Osteoblast (primary cell): ENCODE data around the gene DTX2. TPM values are rescaled to one million over a fixed set of nuclear protein-coding genes. Genes with fewer than 3 reads are reported as not detected.
"Not testable (repeated sequence)": the region's sequence is repeated elsewhere in the genome, so short reads cannot be mapped to it uniquely, and the experiment has no call there.

Experiments
- DNase-seq: peaks from one replicate; pipeline ENCODE4 v3.0.0; 2011; ENCODE audit warnings: low spot score, mixed read lengths; ENCODE audit not compliant: insufficient read length; ENCODE audit errors: missing footprints
- H2AFZ ChIP-seq: 2 replicates; pipeline ENCODE4 v1.6.0; 2011; ENCODE audit warnings: mild to moderate bottlenecking, low read length
- H3K27ac ChIP-seq: 2 replicates; pipeline ENCODE4 v1.5.1; 2011; ENCODE audit warnings: mild to moderate bottlenecking, low read depth, low read length, moderate library complexity
- H3K27me3 ChIP-seq: 2 replicates; pipeline ENCODE4 v1.6.0; 2012; ENCODE audit warnings: mild to moderate bottlenecking, control low read depth, inconsistent platforms, low read length, moderate library complexity; ENCODE audit not compliant: insufficient read depth
- H3K36me3 ChIP-seq: 2 replicates; pipeline ENCODE4 v1.5.1; 2011; ENCODE audit warnings: mild to moderate bottlenecking, low read length, control low read depth, moderate library complexity; ENCODE audit not compliant: insufficient read depth
- H3K4me1 ChIP-seq: 2 replicates; pipeline ENCODE4 v1.5.1; 2011; ENCODE audit warnings: mild to moderate bottlenecking, low read length, control low read depth, moderate library complexity; ENCODE audit not compliant: insufficient read depth
- H3K4me2 ChIP-seq: 2 replicates; pipeline ENCODE4 v1.6.0; 2011; ENCODE audit warnings: mild to moderate bottlenecking, low read length; ENCODE audit not compliant: insufficient read depth
- H3K4me3 ChIP-seq: fragments of 200-600 bp; sonication (generic); 3 replicates; pipeline ENCODE4 v1.5.1; 2012; ENCODE audit warnings: mild to moderate bottlenecking, low read length, inconsistent platforms; ENCODE audit not compliant: insufficient read depth
- H3K79me2 ChIP-seq: 2 replicates; pipeline ENCODE4 v1.6.0; 2012; ENCODE audit warnings: mild to moderate bottlenecking, low read length, control low read depth, inconsistent platforms; ENCODE audit not compliant: insufficient read depth
- H3K9me3 ChIP-seq: 2 replicates; pipeline ENCODE4 v1.5.1; 2011; ENCODE audit warnings: low read depth, low read length, control low read depth
- H4K20me1 ChIP-seq: 2 replicates; pipeline ENCODE4 v1.6.0; 2012; ENCODE audit warnings: mild to moderate bottlenecking, low read length, control low read depth; ENCODE audit not compliant: insufficient read depth
- total RNA-seq: library from RNA; depleted of rRNA; stranded (reverse); fragments of >200 nt; gene quantifications from 2 replicates; pipeline ENCODE4 v1.2.3, GENCODE V29; 2012

DTX2 gene
- total RNA-seq, 1 donor, result 14.5 TPM

GRCh38 chr7:76485822-76486610 is 24.5 kb downstream of the DTX2 start:
- not testable (repeated sequence) for H3K36me3 ChIP-seq, H3K9me3 ChIP-seq, H2AFZ ChIP-seq, H3K27ac ChIP-seq, H3K79me2 ChIP-seq, H3K27me3 ChIP-seq, H3K4me1 ChIP-seq, DNase-seq, H3K4me2 ChIP-seq, H3K4me3 ChIP-seq, H4K20me1 ChIP-seq

- DNase-seq, H2AFZ ChIP-seq, H3K9me3 ChIP-seq: not testable (repeated sequence)
Measured at GRCh38 chr7:76486618-76487017, 25.1 kb downstream of the DTX2 start.

GRCh38 chr7:76487969-76488368 is 26.5 kb downstream of the DTX2 start:
- not testable (repeated sequence) for H3K4me1 ChIP-seq, H2AFZ ChIP-seq, H3K9me3 ChIP-seq, H4K20me1 ChIP-seq, H3K27me3 ChIP-seq, H3K4me2 ChIP-seq, H3K27ac ChIP-seq, H3K36me3 ChIP-seq, DNase-seq, H3K79me2 ChIP-seq, H3K4me3 ChIP-seq

More at GRCh38 chr7:76486618-76487017, 25.1 kb downstream of the DTX2 start:
- H3K27me3 ChIP-seq, H3K4me3 ChIP-seq, H4K20me1 ChIP-seq, H3K27ac ChIP-seq, H3K4me1 ChIP-seq, H3K79me2 ChIP-seq, H3K36me3 ChIP-seq, H3K4me2 ChIP-seq: not testable (repeated sequence)

GRCh38 chr7:76492139-76492538 is 30.6 kb downstream of the DTX2 start:
- not testable (repeated sequence) for H3K27ac ChIP-seq, H3K9me3 ChIP-seq, H3K36me3 ChIP-seq, H2AFZ ChIP-seq, H3K4me1 ChIP-seq, H3K4me3 ChIP-seq, H3K27me3 ChIP-seq, H3K4me2 ChIP-seq, H3K79me2 ChIP-seq, DNase-seq, H4K20me1 ChIP-seq

GRCh38 chr7:76495717-76496116 is 34.2 kb downstream of the DTX2 start:
- H4K20me1 ChIP-seq, H3K27ac ChIP-seq, DNase-seq, H2AFZ ChIP-seq, H3K4me3 ChIP-seq, H3K79me2 ChIP-seq, H3K9me3 ChIP-seq, H3K4me1 ChIP-seq, H3K4me2 ChIP-seq, H3K27me3 ChIP-seq, H3K36me3 ChIP-seq: not testable (repeated sequence)

- H3K27ac ChIP-seq, result not testable (repeated sequence)
Measured at GRCh38 chr7:76497918-76498582, 36.5 kb downstream of the DTX2 start.

GRCh38 chr7:76498583-76499200 is 37.2 kb downstream of the DTX2 start:
- not testable (repeated sequence) for H3K27me3 ChIP-seq, H3K4me2 ChIP-seq, H3K9me3 ChIP-seq, H4K20me1 ChIP-seq, H3K79me2 ChIP-seq, H3K4me3 ChIP-seq, H2AFZ ChIP-seq, H3K4me1 ChIP-seq, H3K27ac ChIP-seq, DNase-seq, H3K36me3 ChIP-seq

More at GRCh38 chr7:76497918-76498582, 36.5 kb downstream of the DTX2 start:
- not testable (repeated sequence) for H2AFZ ChIP-seq, H4K20me1 ChIP-seq, H3K4me2 ChIP-seq, H3K4me3 ChIP-seq, H3K9me3 ChIP-seq, H3K36me3 ChIP-seq, H3K4me1 ChIP-seq, DNase-seq, H3K79me2 ChIP-seq, H3K27me3 ChIP-seq

DNA sequence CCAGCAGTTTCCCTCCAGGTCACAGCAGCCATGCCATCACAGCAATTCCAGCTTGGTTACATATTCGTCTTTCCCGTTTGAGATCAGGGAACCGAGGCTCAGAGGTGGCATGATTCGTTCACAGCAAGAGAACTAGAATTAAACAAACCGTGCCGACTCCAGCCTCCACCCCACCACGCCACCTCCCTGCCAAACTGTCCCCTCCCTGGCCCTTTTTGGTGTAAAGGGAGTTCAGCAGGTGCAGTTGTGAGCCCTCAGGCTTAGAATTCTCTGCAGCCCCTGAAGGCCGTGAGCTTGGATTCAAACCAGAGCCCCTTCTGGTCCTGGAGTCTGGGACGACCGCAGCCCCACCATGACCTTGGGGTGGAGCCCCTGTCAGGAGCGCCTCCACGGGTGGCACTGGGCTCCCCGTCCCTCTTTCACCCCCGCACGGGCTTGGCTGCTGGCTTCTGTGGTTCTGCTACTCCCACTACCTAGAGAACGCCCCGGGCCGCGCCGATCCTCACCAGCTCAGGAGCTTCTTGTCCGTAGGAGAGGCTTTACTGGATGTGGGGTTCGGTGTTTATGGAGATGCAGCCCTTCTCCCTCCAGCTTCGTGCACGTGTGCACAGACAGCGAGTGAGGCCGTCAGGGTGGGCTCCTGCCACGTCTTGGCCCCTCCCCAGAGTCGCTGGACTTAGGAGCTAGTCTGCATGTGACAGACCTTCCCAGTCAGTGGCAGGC is 37.9 kb downstream of the DTX2 start:
- not testable (repeated sequence) for H3K9me3 ChIP-seq, H3K4me2 ChIP-seq, DNase-seq, H3K4me1 ChIP-seq, H3K27me3 ChIP-seq, H4K20me1 ChIP-seq, H3K27ac ChIP-seq, H3K79me2 ChIP-seq, H2AFZ ChIP-seq, H3K36me3 ChIP-seq, H3K4me3 ChIP-seq
